SK-N-SH treated with all-trans-retinoic acid at 6 μM for 48 hours (cell line): ENCODE data around the gene TLX2.

Experiments used
- ARNTL ChIP-seq: fragments of 450-650 bp; formaldehyde crosslinking; IDR thresholded peaks from 2 replicates; pipeline ENCODE4 v1.5.0; 2020; ENCODE audit warnings: low read depth, mild to moderate bottlenecking, moderate library complexity, borderline replicate concordance
- CREB5 ChIP-seq: fragments of 250-450 bp; sonication (Bioruptor Pico); IDR thresholded peaks from 2 replicates; pipeline ENCODE4 v1.5.1; 2020; ENCODE audit warnings: low read depth, mild to moderate bottlenecking, moderate library complexity
- ESRRG ChIP-seq: fragments of 250-450 bp; sonication (Bioruptor Pico); IDR thresholded peaks from 2 replicates; pipeline ENCODE4 v1.6.1; 2021; ENCODE audit warnings: mild to moderate bottlenecking
- POU6F1 ChIP-seq: fragments of 250-450 bp; sonication (Bioruptor Pico); IDR thresholded peaks from 2 replicates; pipeline ENCODE4 v1.8.0; 2021; ENCODE audit warnings: low read depth, mild to moderate bottlenecking, moderate library complexity, borderline replicate concordance
- PPARA ChIP-seq: fragments of 250-450 bp; sonication (Bioruptor Pico); IDR thresholded peaks from 2 replicates; pipeline ENCODE4 v1.5.0; 2020; ENCODE audit warnings: mild to moderate bottlenecking, borderline replicate concordance
- TOX ChIP-seq: fragments of 250-450 bp; sonication (Bioruptor Pico); IDR thresholded peaks from 2 replicates; pipeline ENCODE4 v1.8.0; 2021; ENCODE audit warnings: mild to moderate bottlenecking, moderate library complexity, borderline replicate concordance
- ZFP3 ChIP-seq: fragments of 250-450 bp; sonication (Bioruptor Pico); IDR thresholded peaks from 2 replicates; pipeline ENCODE4 v1.5.0; 2020; ENCODE audit warnings: mild to moderate bottlenecking, moderate library complexity
- ZFP30 ChIP-seq: fragments of 450-650 bp; formaldehyde crosslinking; IDR thresholded peaks from 2 replicates; pipeline ENCODE4 v1.5.0; 2022; ENCODE audit warnings: mild to moderate bottlenecking, moderate library complexity
- ZNF70 ChIP-seq: fragments of 450-650 bp; formaldehyde crosslinking; IDR thresholded peaks from 2 replicates; pipeline ENCODE4 v1.5.0; 2020; ENCODE audit warnings: mild to moderate bottlenecking, moderate library complexity
- TF ChIP-seq, protein P1 (sequence below): fragments of 250-450 bp; sonication (Bioruptor Pico); IDR thresholded peaks from 2 replicates; pipeline ENCODE4 v1.5.1; 2021; ENCODE audit warnings: mild to moderate bottlenecking, moderate library complexity
- TF ChIP-seq, protein P2 (sequence below): fragments of 250-450 bp; sonication (Bioruptor Pico); IDR thresholded peaks from 2 replicates; pipeline ENCODE4 v1.8.0; 2020; ENCODE audit warnings: mild to moderate bottlenecking, moderate library complexity, borderline replicate concordance
- TF ChIP-seq, protein P3 (sequence below): fragments of 250-450 bp; sonication (Bioruptor Pico); IDR thresholded peaks from 2 replicates; pipeline ENCODE4 v1.5.0; 2020; ENCODE audit warnings: mild to moderate bottlenecking, moderate library complexity

GRCh38 chr2:74560591-74560990 is 46.3 kb downstream of the TLX2 start:
- TF ChIP-seq, protein P1, sequence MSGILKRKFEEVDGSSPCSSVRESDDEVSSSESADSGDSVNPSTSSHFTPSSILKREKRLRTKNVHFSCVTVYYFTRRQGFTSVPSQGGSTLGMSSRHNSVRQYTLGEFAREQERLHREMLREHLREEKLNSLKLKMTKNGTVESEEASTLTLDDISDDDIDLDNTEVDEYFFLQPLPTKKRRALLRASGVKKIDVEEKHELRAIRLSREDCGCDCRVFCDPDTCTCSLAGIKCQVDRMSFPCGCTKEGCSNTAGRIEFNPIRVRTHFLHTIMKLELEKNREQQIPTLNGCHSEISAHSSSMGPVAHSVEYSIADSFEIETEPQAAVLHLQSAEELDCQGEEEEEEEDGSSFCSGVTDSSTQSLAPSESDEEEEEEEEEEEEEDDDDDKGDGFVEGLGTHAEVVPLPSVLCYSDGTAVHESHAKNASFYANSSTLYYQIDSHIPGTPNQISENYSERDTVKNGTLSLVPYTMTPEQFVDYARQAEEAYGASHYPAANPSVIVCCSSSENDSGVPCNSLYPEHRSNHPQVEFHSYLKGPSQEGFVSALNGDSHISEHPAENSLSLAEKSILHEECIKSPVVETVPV (CRISPR knock-in tag) = no peak
- TF ChIP-seq ZFP3 (CRISPR knock-in tag) = no peak
- no peak for TF ChIP-seq ARNTL (CRISPR knock-in tag)
- no peak for TF ChIP-seq POU6F1 (CRISPR knock-in tag)
- no peak for TF ChIP-seq ZNF70 (CRISPR knock-in tag)
- TF ChIP-seq, protein P2, sequence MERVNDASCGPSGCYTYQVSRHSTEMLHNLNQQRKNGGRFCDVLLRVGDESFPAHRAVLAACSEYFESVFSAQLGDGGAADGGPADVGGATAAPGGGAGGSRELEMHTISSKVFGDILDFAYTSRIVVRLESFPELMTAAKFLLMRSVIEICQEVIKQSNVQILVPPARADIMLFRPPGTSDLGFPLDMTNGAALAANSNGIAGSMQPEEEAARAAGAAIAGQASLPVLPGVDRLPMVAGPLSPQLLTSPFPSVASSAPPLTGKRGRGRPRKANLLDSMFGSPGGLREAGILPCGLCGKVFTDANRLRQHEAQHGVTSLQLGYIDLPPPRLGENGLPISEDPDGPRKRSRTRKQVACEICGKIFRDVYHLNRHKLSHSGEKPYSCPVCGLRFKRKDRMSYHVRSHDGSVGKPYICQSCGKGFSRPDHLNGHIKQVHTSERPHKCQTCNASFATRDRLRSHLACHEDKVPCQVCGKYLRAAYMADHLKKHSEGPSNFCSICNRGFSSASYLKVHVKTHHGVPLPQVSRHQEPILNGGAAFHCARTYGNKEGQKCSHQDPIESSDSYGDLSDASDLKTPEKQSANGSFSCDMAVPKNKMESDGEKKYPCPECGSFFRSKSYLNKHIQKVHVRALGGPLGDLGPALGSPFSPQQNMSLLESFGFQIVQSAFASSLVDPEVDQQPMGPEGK (CRISPR knock-in tag) = no peak
- no peak for TF ChIP-seq ZFP30 (CRISPR knock-in tag)
- TF ChIP-seq CREB5 (CRISPR knock-in tag) = no peak
- TF ChIP-seq TOX (CRISPR knock-in tag) = no peak
- TF ChIP-seq, protein P3, sequence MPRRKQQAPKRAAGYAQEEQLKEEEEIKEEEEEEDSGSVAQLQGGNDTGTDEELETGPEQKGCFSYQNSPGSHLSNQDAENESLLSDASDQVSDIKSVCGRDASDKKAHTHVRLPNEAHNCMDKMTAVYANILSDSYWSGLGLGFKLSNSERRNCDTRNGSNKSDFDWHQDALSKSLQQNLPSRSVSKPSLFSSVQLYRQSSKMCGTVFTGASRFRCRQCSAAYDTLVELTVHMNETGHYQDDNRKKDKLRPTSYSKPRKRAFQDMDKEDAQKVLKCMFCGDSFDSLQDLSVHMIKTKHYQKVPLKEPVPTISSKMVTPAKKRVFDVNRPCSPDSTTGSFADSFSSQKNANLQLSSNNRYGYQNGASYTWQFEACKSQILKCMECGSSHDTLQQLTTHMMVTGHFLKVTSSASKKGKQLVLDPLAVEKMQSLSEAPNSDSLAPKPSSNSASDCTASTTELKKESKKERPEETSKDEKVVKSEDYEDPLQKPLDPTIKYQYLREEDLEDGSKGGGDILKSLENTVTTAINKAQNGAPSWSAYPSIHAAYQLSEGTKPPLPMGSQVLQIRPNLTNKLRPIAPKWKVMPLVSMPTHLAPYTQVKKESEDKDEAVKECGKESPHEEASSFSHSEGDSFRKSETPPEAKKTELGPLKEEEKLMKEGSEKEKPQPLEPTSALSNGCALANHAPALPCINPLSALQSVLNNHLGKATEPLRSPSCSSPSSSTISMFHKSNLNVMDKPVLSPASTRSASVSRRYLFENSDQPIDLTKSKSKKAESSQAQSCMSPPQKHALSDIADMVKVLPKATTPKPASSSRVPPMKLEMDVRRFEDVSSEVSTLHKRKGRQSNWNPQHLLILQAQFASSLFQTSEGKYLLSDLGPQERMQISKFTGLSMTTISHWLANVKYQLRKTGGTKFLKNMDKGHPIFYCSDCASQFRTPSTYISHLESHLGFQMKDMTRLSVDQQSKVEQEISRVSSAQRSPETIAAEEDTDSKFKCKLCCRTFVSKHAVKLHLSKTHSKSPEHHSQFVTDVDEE (CRISPR knock-in tag) = no peak
- TF ChIP-seq ESRRG (CRISPR knock-in tag) = no peak
- TF ChIP-seq PPARA (CRISPR knock-in tag) = no peak
